Activated CD8-positive, alpha-beta memory T cell treated with anti-CD3 and anti-CD28 coated beads, Interleukin-2, amount 50 U/mL, for 48 hours (primary cell): ENCODE measurements around the gene OMD.
"Not testable (repeated sequence)": the region's sequence is repeated elsewhere in the genome, so short reads cannot be mapped to it uniquely, and the experiment has no call there.

ENCODE experiments used
- DNase-seq: peaks from one replicate; pipeline ENCODE4 v3.0.0-alpha.2; 2020

OMD gene

DNA sequence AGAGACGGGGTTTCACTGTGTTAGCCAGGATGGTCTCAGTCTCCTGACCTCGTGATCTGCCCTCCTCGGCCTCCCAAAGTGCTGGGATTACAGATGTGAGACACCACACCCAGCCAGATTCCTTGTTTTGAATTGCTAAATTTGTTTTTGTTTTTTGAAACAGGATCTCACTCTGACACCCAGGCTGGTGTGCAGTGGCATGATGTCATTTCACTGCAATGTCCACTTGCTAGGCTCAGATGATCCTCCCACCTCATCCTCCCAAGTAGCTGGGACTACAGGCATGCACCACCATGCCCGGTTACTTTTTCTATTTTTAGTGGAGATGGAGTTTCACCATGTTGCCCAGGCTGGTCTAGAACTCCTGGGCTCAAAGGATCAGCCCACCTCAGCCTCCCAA, 13.1 kb downstream of the OMD start:
- DNase-seq = not testable (repeated sequence)

GRCh38 chr9:92408747-92409478, 15.4 kb downstream of the OMD start:
- DNase-seq = no peak

DNA sequence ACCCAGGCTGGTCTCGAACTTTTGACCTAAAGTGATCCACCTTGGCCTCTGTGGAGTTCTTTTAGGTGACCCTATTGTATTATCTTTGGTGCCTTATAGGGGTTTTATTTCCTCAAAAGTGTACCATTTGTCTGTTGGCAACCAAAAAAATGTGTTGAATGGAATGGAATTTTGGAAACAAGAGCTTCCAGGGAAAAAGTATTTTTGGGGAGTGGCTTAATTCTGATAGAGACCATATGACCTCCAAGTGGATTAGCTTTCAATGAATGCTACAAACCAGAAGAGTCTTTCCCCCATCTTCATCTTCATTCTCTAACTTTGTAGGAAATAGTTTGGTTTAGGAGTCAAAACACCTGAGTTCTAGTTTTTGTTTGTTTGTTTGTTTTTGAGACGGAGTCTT, 16.5 kb downstream of the OMD start:
- no peak for DNase-seq

DNA sequence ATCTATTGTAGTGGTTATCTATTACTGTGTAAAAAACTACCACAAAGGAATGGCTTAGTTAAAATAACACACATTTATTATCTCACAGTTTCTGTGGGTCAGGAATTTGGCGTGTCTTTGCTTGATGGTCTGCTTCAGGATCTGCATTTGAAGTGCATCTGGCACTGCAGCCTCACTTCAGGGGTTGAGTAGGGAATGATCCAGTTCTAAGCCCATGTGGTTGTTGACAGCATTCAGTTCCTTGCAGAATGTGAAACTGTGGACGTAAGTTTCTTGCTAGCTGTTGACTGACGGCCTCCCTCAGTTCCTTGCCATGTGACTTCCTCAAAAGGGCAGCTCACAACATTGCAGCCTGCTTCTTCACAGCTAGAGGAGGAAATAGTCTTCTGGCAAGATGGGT, 17.8 kb downstream of the OMD start:
- no peak for DNase-seq

- no peak for DNase-seq
Measured at GRCh38 chr9:92405818-92406217, 18.5 kb downstream of the OMD start.

- DNase-seq = no peak
Measured at GRCh38 chr9:92404042-92404836, 20.0 kb downstream of the OMD start, which contains the start of gene OGN. OGN (minus strand) TSS chr9:92404578; CDS start chr9:92403407, 1,171 bp downstream.

- DNase-seq = no peak
Measured at GRCh38 chr9:92402826-92403745, 21.2 kb downstream of the OMD start.

DNA sequence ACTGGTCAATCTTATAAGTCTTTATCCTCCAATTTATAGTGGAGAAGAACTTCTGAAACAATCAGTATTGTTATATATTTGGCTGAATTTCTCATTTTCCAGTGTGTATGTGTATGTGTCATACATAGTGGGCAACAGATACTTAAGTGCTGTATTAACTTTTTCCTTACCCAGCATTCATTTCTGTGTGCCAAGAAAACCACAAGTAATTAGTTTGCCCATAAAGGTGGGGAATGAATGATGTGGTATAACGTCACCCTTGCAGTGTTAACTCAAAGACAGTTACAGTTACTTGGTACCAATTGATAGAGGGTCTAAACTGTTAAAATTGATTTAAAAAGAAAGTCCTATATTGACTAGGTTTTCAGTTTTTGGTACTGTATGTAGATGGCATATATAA, 21.9 kb downstream of the OMD start:
- DNase-seq = no peak

DNA sequence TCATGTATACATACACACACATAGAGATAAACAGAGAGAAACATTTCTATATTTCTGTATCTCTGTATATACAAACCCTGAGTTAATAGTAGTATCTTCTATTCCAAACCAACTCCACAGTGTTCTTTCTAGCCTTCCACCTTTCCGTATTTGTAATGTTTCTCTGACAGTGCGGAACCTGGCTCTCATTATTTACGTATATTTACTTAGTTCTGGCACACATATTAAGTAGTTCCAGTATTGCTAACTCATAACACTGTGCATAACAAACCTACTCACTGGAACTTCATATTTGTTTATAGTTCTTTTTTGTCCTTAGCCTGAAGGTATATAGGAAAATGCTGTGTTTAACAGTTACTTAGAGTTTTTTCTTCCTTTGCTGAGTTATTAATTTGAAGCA, 26.4 kb downstream of the OMD start:
- DNase-seq = no peak

GRCh38 chr9:92395617-92396016, 28.7 kb downstream of the OMD start:
- no peak for DNase-seq

DNA sequence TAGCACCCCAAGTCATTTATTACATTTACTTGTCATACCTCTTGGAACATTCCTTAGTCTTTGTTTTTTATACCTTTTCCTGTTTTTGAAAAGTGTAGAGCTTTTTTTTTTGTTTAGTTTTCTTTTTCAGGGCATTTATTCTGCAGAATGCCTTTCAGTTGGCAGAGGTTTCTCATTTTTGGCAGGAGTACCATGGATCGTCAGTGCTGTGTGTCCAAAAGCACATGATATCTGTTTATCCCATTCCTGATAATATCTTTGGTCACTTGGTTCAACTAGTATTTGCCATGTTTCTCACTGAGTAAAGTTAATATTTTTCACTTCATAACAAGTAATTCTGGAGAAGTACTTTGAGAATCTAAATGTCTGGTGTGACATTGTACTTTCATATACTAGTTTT, 30.6 kb downstream of the OMD start:
- no peak for DNase-seq

DNA sequence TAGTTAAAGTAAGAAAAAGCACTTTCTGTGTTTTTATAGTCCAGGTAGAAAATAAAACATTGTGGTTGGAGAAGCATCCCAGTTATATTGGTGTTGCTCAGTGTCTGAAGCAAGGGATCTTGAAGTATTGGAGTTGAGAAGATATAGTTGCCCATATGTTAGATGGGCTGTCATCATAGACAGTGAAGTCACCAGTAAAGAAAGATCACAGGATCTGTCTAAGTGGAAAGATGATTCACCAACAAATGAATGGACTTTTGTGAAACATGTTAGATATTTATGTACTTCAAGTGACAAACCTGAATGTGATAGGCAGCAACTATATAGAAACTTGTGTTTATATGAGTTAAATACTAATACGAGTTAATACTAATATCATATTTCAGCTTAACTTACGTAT, 31.6 kb downstream of the OMD start:
- DNase-seq = no peak

DNA sequence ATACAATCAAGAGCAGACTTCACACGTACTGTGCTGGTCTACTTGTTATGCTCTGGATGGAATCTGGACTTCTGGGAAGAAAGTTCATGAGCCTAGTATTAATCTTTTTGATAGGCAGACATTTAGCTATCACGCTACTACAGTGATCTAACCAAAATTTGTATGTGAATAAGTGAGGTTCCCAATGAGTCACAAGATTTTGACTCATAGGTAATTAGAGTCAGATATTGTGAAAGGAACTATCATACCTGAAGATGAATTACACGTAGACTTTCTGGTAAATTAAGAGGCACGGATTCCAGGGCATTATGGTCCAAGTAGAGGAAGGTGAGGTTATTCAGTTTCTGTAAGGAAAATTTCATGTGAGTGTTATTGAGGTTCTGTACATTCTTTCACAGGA, 38.3 kb downstream of the OMD start:
- no peak for DNase-seq

GRCh38 chr9:92385477-92385876, 38.8 kb downstream of the OMD start:
- DNase-seq = no peak

- no peak for DNase-seq
Measured at GRCh38 chr9:92385001-92385400, 39.3 kb downstream of the OMD start.

DNA sequence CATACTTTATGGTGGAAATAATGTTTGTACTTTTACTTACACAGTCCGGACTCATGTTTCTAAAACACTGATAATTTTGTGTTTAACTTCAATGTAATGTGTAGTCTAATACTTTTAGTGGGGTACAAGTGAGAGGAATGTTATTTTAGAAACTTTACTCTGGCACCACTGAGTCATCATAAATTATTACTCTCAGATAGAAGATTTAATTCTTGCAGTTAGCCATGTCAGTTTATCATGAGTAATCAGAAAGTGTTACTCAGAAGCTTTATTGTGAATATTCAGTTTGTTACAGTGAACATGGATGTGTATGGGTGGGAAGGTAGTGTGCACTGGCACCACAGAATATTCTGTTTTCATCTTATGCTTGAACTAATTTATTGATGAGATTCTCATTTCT, 39.9 kb downstream of the OMD start:
- DNase-seq = no peak

DNA sequence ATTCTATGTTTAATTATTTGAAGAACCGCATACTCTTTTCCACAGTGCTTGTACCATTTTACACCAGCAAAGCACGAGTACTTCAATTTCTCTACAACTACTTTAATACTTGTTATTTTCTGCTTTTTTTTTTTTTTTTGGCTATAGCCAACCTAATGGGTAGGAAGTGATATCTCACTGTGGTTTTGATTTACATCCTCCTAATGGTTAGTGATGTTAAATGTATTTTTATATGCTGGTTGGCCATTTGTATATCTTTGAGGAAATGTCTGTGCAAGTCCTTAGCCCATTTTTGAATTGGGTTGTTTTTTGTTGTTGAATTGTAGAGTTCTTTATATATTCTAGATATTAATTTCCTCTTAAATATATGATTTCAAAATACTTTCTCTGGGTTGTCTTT, 42.5 kb downstream of the OMD start:
- DNase-seq = no peak

DNA sequence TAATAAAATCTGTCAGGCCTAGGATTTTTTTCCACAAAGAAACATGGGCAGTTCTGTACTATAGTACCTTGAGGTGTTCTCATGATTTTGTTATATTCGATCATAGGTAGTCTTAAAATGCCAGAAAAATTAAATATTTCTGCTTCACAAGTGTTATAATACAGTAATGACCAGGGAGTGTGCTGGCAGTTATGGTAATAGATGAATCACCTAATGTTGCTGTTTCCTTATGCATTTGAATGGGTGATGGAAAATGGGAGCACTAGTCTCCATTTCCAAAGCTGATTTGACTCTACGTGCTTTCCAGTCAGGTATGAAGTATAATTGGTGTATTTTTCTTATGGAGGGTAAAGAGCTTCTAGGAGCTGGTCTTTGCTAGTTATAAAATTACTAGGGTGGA, 43.7 kb downstream of the OMD start:
- no peak for DNase-seq

DNA sequence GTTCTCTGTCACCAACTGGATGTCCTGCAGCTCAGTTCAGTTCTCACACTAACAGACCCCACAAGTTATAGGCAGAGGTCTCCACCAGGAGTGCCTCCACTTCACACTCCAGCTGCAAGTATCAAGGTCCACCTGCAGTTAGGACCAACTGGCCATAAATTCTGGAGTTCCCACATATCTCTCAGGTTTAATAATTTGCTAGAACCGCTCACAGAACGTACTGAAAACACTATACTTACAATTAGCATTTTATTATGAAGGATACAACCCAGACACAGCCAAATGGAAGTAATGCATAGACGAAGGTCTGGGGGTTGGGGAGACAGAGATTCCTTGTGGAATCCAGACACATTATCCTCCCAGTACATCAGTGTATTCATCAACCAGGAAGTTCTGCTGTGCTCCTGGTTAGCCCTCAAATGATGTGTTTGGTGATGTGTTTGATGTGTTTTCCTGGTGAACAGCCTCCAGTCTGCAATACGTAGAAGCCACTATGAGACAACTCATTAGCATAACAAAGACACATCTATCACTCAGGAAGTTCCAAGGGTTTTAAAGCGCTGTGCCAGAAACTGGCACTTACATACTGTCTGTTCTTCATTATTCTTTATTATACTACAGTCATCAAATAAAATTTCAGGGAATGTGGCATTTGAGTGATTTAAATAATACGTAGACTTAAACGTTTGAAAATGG, 45.3 kb downstream of the OMD start:
- no peak for DNase-seq

GRCh38 chr9:92377876-92378275, 46.4 kb downstream of the OMD start:
- no peak for DNase-seq

DNA sequence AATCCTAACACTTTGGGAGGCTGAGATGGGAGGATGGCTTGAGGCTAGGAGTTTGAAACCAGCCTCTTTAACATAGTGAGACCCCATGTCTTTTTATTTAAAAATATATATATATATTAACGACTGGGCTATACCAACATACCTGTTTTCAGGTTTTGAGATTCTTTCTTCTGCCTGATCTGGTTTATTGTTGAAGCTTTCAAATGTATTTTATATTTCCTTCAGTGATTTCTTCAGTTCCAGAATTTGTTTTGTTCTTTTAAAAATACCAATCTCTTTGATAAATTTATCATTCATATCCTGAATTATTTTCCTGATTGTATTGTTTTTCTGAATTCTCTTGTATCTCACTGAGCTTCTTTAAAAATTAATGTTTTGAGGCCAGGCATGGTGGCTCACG, 51.1 kb downstream of the OMD start:
- no peak for DNase-seq

DNA sequence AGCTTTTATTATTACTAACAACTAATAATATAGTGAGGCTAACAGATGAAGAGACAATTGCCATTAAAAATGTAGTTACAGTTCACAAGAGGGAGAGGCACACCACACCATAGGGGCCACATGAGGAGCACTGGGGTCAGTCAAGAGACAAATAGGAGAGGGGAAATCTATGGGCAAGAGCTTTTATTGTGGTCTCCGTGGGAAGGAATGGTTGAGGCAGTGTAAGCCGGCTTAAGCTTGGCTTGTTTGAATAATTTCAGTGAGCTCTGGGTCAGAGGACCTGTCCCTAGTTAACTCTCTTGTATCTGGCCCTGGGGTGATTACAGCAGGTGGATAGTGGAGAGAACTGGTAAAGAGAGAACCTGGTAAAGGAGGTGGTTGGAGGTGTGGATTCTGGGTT, 55.2 kb downstream of the OMD start:
- no peak for DNase-seq
